ENCODE measurements around the gene STAC3.

GRCh38 chr12:57200497-57200896 lies 50.5 kb downstream of the STAC3 start:
- TF ChIP-seq ZNF423 (tag by site-specific recombination; IDR thresholded peaks at IDR 0.05) = no peak
- TF ChIP-seq ZNF221 (tag by site-specific recombination; IDR thresholded peaks at IDR 0.05; ENCODE audit: borderline replicate concordance) = no peak
- no peak for TF ChIP-seq CTCF (tag by site-specific recombination; IDR thresholded peaks at IDR 0.05)
- TF ChIP-seq PRDM10 (tag by site-specific recombination; IDR thresholded peaks at IDR 0.05) = no peak
- no peak for TF ChIP-seq PRDM1 (tag by site-specific recombination; IDR thresholded peaks at IDR 0.05)
- TF ChIP-seq ZNF664 (tag by site-specific recombination; IDR thresholded peaks at IDR 0.05) = no peak
- no peak for TF ChIP-seq ZFHX2 (tag by site-specific recombination; conservative IDR thresholded peaks at IDR 0.05)
- no peak for TF ChIP-seq ZNF18 (tag by site-specific recombination; IDR thresholded peaks at IDR 0.05)

All from HEK293 (cell line).